HG03064 (cell line): ENCODE results near the gene ZMYND15.
"Not testable (repeated sequence)": the region's sequence is repeated elsewhere in the genome, so short reads cannot be mapped to it uniquely, and the experiment has no call there.

Experiments
- ATAC-seq: cut with Tn5 transposase; IDR thresholded peaks from one replicate; pipeline ENCODE4 v1.9.1; 2021; ENCODE audit warnings: low read depth; ENCODE audit not compliant: unreplicated experiment

Gene ZMYND15

DNA sequence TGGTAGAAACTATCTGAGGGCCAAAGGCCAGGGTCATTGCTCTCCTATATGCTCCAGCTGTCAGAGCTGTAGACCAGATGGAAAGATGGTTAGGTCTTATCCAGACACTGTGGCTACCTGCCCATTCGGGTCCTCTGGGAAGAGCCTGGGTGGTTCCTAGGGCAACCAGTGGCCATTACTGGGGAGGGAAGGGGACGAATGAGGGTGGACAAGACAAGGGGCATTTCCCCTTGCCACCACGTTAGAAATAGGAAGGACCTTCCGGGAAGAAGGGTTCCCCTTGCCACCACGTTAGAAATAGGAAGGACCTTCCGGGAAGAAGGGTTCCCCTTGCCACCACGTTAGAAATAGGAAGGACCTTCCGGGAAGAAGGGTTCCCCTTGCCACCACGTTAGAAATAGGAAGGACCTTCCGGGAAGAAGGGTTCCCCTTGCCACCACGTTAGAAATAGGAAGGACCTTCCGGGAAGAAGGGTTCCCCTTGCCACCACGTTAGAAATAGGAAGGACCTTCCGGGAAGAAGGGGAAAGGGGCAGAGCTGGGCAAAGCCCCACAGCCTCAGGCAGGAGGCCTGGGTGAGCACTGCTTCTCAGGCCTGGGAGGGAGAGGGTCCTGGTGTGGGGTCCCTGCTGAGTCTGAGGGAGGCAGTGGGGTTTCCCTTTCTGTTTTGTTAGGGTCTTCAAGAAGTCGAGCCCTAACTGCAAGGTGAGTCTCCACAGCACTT is 25.1 kb upstream of the ZMYND15 start:
- ATAC-seq = not testable (repeated sequence)

- no peak for ATAC-seq
These were observed 24.4 kb upstream of the ZMYND15 start for GRCh38 chr17:4715063-4715744.

GRCh38 chr17:4716081-4716480 is 23.6 kb upstream of the ZMYND15 start:
- no peak for ATAC-seq

DNA sequence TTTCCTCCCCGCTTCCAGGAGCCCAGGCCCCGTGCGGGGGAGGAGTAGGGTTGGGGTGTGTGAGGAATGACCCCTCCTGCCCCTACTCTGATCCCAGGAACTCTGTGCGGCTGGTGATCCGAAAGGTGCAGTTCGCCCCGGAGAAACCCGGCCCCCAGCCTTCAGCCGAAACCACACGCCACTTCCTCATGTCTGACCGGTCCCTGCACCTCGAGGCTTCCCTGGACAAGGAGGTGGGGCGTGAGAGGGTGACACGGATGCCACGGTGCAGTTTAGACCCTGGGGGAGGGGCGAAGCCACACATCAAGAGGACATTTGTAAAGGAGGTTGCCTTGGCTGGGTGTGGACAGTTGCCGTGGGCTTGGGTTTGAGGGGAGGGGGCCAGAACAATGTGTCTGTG is 21.8 kb upstream of the ZMYND15 start:
- ATAC-seq = no peak

DNA sequence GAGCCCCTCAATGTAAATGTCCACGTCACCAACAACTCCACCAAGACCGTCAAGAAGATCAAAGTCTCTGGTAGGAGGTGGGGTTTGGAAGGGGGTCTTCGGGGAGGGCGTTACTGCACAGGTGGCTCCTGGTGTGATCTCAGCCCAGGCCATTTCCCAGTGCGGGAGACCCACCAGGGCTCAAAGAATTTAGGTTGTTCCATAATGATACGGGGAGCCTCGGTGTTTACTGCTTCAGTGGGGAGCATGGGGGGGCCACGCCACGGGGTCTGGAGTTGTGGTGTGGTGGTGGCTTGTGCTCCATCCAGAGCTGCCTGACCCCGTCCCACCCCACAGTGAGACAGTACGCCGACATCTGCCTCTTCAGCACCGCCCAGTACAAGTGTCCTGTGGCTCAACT is 21.4 kb upstream of the ZMYND15 start:
- ATAC-seq = no peak

DNA sequence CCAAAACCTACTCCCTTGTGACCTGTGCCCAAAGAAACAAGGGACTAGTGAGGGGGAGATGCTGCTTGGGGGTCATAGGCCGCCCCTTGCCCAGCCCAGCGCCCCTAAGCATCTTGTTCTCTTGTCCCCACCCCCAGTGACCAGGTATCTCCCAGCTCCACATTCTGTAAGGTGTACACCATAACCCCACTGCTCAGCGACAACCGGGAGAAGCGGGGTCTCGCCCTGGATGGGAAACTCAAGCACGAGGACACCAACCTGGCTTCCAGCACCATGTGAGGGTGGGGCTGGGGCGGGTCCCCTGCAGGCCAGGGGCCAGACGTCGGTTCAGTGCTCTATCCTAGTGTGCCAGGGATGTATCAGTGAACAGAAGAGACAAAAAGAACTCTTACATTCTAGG is 20.5 kb upstream of the ZMYND15 start:
- no peak for ATAC-seq

DNA sequence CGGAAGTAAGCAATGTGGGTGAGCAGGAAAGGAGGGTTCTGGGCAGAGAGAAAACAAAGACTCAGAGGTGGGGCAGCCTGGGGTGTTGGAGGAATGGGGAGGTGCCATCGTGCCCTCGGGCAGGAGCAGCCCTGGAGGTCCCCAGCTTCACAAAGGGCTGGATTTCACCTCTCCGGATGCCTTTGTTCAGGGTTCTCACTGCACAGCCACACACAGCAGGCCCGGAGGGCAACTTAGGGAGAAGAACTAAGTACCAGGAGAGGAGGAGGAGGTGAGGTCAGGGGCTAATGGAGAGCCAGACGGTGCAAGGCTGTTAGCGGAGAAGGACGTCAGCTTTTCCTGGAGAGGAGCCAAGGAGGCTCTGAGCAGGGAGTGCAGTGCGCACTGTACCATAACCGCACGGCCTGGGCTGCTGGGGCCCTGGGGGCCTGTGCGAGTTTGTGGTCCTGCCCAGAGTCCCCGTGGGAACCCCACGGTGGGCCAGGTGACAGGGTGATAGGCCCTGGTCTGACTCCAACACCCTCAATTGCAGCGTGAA is 19.9 kb upstream of the ZMYND15 start:
- ATAC-seq = no peak

DNA sequence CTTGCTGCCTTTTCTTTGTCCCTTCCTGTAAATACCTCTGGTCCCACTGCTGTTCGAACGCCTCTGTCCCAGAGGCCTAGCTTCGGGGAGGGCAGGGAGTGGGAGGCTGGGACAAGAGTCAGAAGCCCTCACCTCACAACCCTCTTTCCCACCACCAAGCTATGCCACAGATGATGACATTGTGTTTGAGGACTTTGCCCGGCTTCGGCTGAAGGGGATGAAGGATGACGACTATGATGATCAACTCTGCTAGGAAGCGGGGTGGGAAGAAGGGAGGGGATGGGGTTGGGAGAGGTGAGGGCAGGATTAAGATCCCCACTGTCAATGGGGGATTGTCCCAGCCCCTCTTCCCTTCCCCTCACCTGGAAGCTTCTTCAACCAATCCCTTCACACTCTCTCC is 18.8 kb upstream of the ZMYND15 start:
- ATAC-seq = no peak

GRCh38 chr17:4721203-4722135 is 18.2 kb upstream of the ZMYND15 start:
- ATAC-seq = no peak

- ATAC-seq = no peak
These were observed 16.9 kb upstream of the ZMYND15 start for GRCh38 chr17:4722678-4723240.

GRCh38 chr17:4724650-4725049 is 15.0 kb upstream of the ZMYND15 start:
- ATAC-seq = no peak

DNA sequence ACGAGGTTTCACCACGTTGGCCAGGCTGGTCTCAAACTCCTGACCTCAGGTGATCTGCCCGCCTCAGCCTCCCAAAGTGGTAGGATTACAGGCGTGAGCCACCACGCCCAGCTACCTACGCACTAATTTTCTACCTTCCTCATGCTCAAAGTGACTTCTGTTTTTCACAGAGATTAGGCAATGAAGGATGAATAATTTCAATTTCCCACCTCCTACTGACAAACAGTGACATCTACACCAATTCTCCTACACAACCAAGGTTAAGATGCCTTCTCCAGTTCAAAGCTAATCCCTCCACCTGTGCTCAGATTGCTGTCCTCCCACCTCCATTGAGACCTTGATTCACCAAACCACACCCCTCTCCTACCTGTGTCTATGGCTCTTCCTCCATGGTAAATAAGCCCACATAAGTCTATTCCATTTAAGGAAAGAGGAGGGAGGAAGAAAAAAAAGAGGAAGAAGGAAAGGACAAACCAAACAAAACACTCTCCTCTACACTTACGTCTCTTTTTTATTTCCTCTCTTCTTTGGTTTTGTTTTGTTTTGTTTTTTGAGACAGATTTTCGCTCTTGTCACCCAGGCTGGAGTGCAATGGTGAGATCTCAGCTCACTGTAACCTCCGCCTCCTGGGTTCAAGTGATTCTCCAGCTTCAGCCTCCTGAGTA is 13.9 kb upstream of the ZMYND15 start:
- no peak for ATAC-seq

DNA sequence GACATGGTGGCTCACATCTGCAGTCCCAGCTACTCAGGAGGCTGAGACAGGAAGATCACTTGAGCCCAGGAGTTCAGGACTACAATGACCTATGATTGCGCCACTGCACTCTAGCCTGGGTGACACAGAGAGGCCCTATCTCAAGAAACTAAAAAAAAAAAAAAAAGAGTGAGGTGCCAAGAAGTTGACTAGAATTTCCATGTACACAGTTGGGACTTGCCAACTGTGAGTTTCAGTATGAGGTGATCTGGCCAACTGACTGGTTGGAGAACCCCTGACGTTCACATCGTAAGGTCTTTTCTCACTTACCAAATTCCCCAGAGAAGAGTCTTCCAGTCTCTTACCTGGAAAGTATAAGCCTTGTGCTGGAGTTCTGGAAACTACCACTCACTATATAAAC is 11.5 kb upstream of the ZMYND15 start:
- no peak for ATAC-seq

- ATAC-seq = no peak
These were observed 6.5 kb upstream of the ZMYND15 start for GRCh38 chr17:4733073-4733531.

DNA sequence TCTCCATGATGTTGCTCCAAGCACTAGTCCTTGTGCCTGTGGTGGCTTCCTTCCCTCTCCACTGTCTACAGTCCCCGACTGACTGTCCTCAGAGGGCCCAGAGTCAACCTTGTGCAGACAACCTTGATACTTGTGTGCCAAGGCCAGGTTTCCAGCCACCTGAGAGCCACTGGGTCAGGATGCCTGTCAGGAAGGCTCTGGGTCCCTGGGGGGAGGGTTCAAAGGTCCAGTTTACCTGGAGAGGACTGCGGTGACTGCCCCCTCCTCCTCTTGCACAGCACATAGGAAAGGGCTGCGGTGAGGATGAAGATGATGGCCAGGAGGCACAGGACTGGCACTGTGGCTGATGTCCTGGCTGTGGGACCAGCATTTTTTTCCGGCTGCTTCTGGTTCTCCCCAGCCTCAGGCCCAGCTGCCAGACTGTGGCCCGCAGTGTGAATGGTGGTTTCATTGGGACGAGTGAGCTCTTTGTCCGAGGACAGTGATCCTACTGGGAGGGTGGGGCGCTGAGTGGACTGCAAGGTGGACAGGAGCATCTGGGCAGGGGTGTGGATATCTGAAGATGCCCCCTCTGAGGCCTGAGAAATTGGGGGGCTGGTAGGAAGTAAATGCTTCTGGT is 4.7 kb upstream of the ZMYND15 start:
- no peak for ATAC-seq

DNA sequence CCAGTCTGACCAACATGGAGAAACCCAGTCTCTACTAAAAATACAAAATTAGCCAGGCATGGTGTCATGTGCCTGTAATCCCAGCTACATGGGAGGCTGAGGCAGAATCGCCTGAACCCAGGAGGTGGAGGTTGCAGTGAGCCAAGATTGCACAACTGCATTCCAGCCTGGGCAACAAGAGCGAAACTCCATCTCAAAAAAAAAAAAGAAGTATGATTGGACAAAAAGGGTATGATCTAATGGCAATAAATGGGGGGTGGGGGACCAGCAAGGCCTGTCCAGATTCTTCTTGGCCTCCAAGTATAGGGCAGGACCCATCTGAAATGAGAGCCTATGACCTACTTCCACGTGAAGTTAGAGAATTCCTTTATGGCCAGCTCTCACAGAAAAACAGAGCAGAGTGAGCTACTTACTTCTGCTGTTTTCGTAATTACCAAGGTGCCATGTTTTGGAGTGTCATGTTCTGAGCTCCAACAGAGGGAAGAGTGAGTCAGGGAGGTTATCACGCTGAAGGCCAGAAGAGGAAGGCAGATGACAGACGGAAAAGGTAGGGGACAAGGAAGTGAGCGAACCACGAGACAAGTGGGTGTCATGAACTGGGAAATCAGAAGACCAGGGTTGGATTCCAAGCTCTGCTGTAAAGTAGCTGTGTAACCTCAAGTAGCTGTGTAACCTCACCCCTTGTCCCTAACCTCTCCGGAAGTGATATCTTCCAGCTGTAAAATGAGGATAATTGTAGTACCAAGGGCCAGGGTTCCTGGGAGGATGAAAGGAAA is 3.6 kb upstream of the ZMYND15 start:
- ATAC-seq = no peak

DNA sequence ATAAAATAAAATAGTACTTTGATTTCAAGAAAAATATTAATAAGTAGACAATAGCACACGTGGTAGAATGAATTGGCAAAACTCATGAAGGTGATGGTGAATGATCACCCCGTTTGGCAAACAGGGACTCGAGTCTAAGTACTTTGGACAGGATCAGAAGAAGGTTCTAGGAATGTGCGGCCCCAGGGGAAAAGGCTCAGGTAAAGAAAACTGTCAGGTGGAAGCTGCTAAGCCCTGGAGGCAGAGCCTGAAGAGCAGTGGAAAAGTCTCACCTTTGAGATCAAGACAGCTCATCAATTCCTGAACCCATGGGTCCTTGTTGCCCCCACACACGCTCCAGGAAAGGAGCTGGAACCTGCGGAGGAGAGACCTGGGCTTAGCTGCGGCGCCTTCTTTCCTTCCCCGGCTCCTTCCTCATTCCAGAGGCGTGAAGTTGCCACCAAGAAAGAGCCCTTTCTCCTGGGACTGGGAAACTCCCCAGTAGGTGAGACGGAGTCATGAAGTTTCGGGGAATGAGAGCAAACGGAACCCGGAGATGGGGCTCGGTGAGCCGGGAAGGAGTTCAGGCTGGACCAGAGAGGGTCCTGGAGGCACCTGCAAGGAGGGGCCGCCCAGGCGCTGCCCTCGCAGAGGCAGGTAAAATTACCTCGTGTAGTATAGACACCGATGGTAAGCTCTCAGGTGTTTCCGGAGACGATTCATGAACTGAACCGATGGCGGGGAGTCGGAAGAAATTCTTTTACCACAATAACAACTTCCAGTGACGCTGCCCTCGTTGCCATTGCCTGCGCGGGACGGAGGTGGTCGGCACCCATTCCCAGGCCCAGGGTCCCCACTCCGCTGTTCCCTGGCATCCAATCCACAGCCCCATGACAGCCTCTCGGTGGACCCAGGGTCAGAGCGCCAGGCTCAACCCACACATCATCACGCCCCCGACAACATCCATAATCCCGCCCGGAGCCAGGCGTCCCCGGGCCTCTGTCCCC is 1.2 kb upstream of the ZMYND15 start:
- no peak for ATAC-seq

DNA sequence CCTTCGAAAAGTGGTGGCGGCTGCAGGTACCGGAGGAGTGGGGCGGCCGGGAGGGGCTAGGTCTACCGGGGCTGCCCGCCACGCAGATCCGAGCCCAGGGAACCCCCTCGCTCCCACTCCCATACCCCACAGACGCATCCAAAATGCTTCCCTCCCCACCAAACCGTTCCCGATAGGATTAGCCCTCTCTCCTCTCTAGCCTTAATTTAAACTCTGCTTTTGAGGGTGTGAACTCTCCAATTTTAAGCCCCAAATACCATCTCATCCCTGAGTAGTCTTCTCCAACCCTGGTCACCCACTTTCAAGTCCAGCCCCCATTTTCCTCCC is 355 bp downstream of the ZMYND15 start:
- no peak for ATAC-seq
